Measurements from ENCODE around the gene LTB4R2.

LTB4R2 gene

DNA sequence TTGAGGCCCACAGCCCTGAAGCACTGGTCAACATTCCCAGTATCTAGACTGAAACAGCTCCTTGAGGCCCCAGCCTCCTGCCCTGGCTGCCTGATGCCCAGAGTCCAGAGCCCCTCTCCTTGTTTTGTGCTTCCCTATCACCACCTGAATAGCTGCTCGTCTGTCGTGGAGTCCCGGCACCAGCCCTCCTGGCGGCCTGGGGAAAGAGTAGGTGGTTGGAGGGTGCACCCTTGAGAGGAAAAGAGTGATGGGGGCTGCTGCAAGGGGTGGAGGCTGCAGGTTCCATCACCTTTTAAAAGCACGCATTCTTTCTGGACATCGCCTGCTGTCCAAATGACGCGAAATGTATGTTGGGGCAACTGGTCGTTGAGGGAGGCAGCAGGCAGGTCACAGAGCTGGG lies 41.7 kb upstream of the LTB4R2 start:
- H3K9ac ChIP-seq (ENCODE audit: low read length): no peak overlapping the region
- H4K20me1 ChIP-seq (ENCODE audit: insufficient read depth, low read length): no peaks in the 10 kb centered on the region
- H3K36me3 ChIP-seq (replicated peaks; ENCODE audit: insufficient read depth, low read length): no peaks in the 10 kb centered on the region
- no peak overlapping the region for H2AFZ ChIP-seq (ENCODE audit: low read length)
- TF ChIP-seq, protein P1, sequence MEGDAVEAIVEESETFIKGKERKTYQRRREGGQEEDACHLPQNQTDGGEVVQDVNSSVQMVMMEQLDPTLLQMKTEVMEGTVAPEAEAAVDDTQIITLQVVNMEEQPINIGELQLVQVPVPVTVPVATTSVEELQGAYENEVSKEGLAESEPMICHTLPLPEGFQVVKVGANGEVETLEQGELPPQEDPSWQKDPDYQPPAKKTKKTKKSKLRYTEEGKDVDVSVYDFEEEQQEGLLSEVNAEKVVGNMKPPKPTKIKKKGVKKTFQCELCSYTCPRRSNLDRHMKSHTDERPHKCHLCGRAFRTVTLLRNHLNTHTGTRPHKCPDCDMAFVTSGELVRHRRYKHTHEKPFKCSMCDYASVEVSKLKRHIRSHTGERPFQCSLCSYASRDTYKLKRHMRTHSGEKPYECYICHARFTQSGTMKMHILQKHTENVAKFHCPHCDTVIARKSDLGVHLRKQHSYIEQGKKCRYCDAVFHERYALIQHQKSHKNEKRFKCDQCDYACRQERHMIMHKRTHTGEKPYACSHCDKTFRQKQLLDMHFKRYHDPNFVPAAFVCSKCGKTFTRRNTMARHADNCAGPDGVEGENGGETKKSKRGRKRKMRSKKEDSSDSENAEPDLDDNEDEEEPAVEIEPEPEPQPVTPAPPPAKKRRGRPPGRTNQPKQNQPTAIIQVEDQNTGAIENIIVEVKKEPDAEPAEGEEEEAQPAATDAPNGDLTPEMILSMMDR (IDR thresholded peaks at IDR 0.05; ENCODE audit: low read length): no peak
- H3K27ac ChIP-seq (ENCODE audit: low read length): no peak overlapping the region
- no peak overlapping the region for H3K4me3 ChIP-seq (ENCODE audit: low read length)
- no peaks in the 10 kb centered on the region for H3F3A ChIP-seq (ENCODE audit: insufficient read depth, low read length)
- no peaks in the 10 kb centered on the region for H3K9me3 ChIP-seq (replicated peaks; ENCODE audit: insufficient read depth, low read length)
- no peaks in the 10 kb centered on the region for H3K9me2 ChIP-seq (replicated peaks; ENCODE audit: insufficient read depth, low read length)
- H3K4me1 ChIP-seq (ENCODE audit: low read length): peaks cover 10% of the 10 kb centered on the region
- no peaks in the 10 kb centered on the region for H3K27me3 ChIP-seq (replicated peaks; ENCODE audit: insufficient read depth, low read length)
- H3K79me2 ChIP-seq (ENCODE audit: low read length): 0 out of 2 replicates have a peak, but pooled peaks cover 5% of the 10 kb centered on the region
- H3K4me2 ChIP-seq (ENCODE audit: low read depth, low read length): no peak overlapping the region
- DNase-seq: no peak

DNA sequence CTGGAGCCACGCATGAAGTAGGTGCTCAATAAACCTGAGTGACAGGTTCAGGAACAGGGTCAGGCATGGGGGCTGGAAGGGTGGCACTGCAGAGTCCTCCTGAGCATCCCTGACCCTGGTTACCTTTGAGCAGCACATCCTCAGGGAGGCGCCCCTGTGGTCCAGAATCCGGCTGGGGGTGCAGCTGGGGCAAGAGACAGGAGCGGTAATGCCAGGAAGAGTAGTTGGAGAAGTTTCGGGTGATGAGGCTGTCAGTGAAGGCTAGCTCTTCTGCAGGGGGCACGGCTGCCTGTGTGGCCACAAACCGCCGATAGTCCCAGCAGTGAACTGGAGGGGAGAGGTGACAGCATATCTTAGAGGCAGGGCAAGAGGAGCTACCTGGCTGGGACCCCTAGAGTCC lies 40.6 kb upstream of the LTB4R2 start:
- 0 out of 2 replicates have a peak, but pooled peaks cover 6% of the 10 kb centered on the region for H3F3A ChIP-seq (ENCODE audit: insufficient read depth, low read length)
- H3K9me2 ChIP-seq (replicated peaks; ENCODE audit: insufficient read depth, low read length): no peaks in the 10 kb centered on the region
- H3K4me3 ChIP-seq (ENCODE audit: low read length): no peak overlapping the region
- no peak overlapping the region for H2AFZ ChIP-seq (ENCODE audit: low read length)
- no peaks in the 10 kb centered on the region for H3K9me3 ChIP-seq (replicated peaks; ENCODE audit: insufficient read depth, low read length)
- peaks cover 19% of the 10 kb centered on the region for H3K4me1 ChIP-seq (ENCODE audit: low read length)
- no peak for DNase-seq
- no peaks in the 10 kb centered on the region for H4K20me1 ChIP-seq (ENCODE audit: insufficient read depth, low read length)
- H3K9ac ChIP-seq (ENCODE audit: low read length): no peak overlapping the region
- 0 out of 2 replicates have a peak, but pooled peaks cover 5% of the 10 kb centered on the region for H3K79me2 ChIP-seq (ENCODE audit: low read length)
- no peak overlapping the region for H3K4me2 ChIP-seq (ENCODE audit: low read depth, low read length)
- H3K27me3 ChIP-seq (replicated peaks; ENCODE audit: insufficient read depth, low read length): no peaks in the 10 kb centered on the region
- no peak overlapping the region for H3K27ac ChIP-seq (ENCODE audit: low read length)
- no peaks in the 10 kb centered on the region for H3K36me3 ChIP-seq (replicated peaks; ENCODE audit: insufficient read depth, low read length)
- TF ChIP-seq EZH2phosphoT487 (IDR thresholded peaks at IDR 0.05; ENCODE audit: low read length): no peak
- TF ChIP-seq EZH2 (optimal IDR thresholded peaks at IDR 0.05; ENCODE audit: low read depth, low read length): no peak
- TF ChIP-seq, protein P1 (IDR thresholded peaks at IDR 0.05; ENCODE audit: low read length): no peak

DNA sequence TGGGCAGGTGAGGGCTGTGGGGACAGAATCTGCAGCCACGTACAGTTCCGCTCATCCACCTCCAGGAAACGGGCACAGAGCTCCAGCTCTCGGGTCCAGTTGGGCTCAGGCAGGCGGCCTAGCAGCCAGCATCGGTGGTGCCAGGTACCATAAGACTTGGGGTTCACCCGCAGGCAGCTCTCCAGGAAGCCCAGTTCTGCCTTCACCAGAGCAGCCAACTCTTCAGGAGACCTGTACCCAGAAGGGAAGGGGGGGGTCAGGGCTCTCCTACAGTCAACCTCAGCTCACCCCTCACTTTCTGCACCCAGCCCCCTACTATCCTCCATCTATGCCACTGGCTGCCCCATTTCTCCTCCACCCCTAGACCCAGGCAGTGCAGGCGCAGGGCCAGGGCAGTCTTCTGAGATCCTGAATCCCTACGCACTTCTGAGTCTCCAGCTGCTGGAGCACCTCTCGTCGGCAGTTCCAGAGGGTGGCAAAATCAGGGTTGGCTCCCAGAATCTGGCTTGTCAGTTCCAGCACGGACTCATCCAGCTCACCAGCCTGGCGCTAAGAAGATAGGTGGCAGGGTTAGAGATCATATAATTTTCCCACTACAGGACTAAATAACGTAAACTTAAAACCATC lies 39.9 kb upstream of the LTB4R2 start:
- Histone ChIP-seq H3K9me2 (replicated peaks; ENCODE audit: insufficient read depth, low read length) (no peaks in the 10 kb centered on the region), H3K4me2 (ENCODE audit: low read depth, low read length) (peak overlapping the region; percentile 92; the same call in 1 of the 2 replicates)

More for the DNA sequence above, 39.9 kb upstream of the LTB4R2 start:
- Histone ChIP-seq H3K9me3 (replicated peaks; ENCODE audit: insufficient read depth, low read length) (no peaks in the 10 kb centered on the region), H3K36me3 (replicated peaks; ENCODE audit: insufficient read depth, low read length) (no peaks in the 10 kb centered on the region), H3K79me2 (ENCODE audit: low read length) (0 out of 2 replicates have a peak, but pooled peaks cover 5% of the 10 kb centered on the region), H3K4me1 (ENCODE audit: low read length) (peaks cover 19% of the 10 kb centered on the region), H2AFZ (ENCODE audit: low read length) (no peak overlapping the region), H4K20me1 (ENCODE audit: insufficient read depth, low read length) (no peaks in the 10 kb centered on the region), H3K9ac (ENCODE audit: low read length) (no peak overlapping the region), H3F3A (ENCODE audit: insufficient read depth, low read length) (0 out of 2 replicates have a peak, but pooled peaks cover 6% of the 10 kb centered on the region), H3K27ac (ENCODE audit: low read length) (no peak overlapping the region), H3K27me3 (replicated peaks; ENCODE audit: insufficient read depth, low read length) (no peaks in the 10 kb centered on the region), H3K4me3 (ENCODE audit: low read length) (no peak overlapping the region)
- TF ChIP-seq, protein P1 (IDR thresholded peaks at IDR 0.05; ENCODE audit: low read length): no peak
- no peak for TF ChIP-seq EZH2phosphoT487 (IDR thresholded peaks at IDR 0.05; ENCODE audit: low read length)
- no peak for TF ChIP-seq EZH2 (optimal IDR thresholded peaks at IDR 0.05; ENCODE audit: low read depth, low read length)
- DNase-seq: no peak

All from MM.1S (cell line).